ENCODE measurements around the gene OLA1. TPM values are rescaled to one million over a fixed set of nuclear protein-coding genes. Genes with fewer than 3 reads are reported as not detected.

Gene OLA1
- total and polyA plus RNA-seq, 9 of the 15 experiments (the other 6 are each of a cell fraction or from before 2014, with no cell fraction given) = 208 to 353 (median 225) TPM

DNA sequence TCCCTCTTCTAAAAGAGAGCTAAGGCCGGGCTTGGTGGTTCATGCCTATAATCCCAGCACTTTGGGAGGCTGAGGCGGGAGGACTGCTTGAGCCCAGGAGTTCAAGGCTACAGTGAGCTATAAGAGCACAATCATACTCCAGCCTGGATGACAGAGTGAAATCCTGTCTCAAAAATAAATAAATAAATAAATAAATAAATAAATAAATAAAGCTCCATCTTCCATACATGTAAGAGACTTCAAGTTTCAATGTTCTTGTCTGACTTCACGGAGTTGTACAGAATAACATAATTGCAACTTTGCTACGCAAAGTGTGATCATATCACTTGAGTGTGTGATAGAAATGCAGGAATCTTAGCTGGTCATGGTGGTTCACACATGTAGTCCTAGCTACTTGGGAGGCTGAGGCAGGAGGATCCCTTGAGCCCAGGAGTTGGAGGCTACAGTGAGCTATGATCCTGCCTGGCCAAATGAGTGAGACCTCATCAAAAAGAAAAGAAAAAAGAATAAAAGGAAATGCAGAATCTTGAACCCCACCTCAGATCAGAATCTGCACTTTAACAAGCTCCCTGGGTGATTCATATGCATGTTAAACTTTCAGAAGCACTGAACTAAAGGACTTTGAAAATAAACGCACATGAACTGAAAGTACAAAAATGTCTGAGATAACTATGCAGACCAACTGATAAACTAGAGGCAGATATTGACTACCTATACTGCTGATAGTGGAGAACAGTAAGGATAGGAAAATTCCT, 159.4 kb downstream of the OLA1 start:
- no peak overlapping the region for H3K27ac ChIP-seq (ENCODE audit: extremely low read depth, low read depth, low read length)
- H3K4me1 ChIP-seq (replicated peaks in 1 of 2; ENCODE audit: control insufficient read depth in 2 of 2, insufficient read depth in 2 of 2, low read length in 2 of 2) = no peaks in the 10 kb centered on the region
- in situ Hi-C loops (cut with MboI) (no loop called here), intact Hi-C loops (cut with micrococcal nuclease) (no loop called here)
- H3K27me3 ChIP-seq (ENCODE audit: control insufficient read depth in 2 of 2, insufficient read depth in 2 of 2, low read length in 2 of 2) = no peaks in the 10 kb centered on the region
- peaks cover 8% of the 10 kb centered on the region; the same call in 2 of the 3 replicates for H3K36me3 ChIP-seq (ENCODE audit: control insufficient read depth, insufficient read depth, low read length)
- H3K4me3 ChIP-seq = no peak overlapping the region
- H2AFZ ChIP-seq (ENCODE audit: low read depth, low read length) = no peak overlapping the region
- BruUV-seq (replicated peaks) = no TSS peak
- FAIRE-seq (no peak), ATAC-seq (no peak), DNase-seq (ENCODE audit: extremely low read depth in 1 of 4, low spot score in 3 of 4) (no peak)
- H4K20me1 ChIP-seq (replicated peaks; ENCODE audit: control insufficient read depth, insufficient read depth, low read length) = no peaks in the 10 kb centered on the region
- CTCF ChIA-PET (ENCODE audit: low intra/inter-chr PET ratio) = no interaction called here
- no peaks in the 10 kb centered on the region for H3K79me2 ChIP-seq (ENCODE audit: control insufficient read depth, insufficient read depth, low read length)
- no peak overlapping the region for H3K4me2 ChIP-seq (ENCODE audit: insufficient read depth, low read length)
- POLR2A ChIA-PET = interaction anchor here (1.4 kb wide), 1 partner anchor 16 kb away, joined by 3 read pairs; no protein-coding TSS in a partner anchor
- no peaks in the 10 kb centered on the region for H3K9me1 ChIP-seq (ENCODE audit: control insufficient read depth, insufficient read depth, low read length)
- no peak overlapping the region for H3K9ac ChIP-seq (ENCODE audit: insufficient read depth in 1 of 2, low read depth in 2 of 2, low read length in 2 of 2)
- 86% methylated on average over 5 of the region's 5 CpGs for WGBS (ENCODE audit: insufficient coverage, low coverage, missing lambda C conversion rate)
- no peaks in the 10 kb centered on the region for H3K9me3 ChIP-seq (replicated peaks; ENCODE audit: control insufficient read depth, insufficient read depth, low read depth, low read length)
- TF ChIP-seq CBFB (CRISPR knock-in tag; IDR thresholded peaks at IDR 0.05) (no peak), ZC3H11A (IDR thresholded peaks at IDR 0.05; ENCODE audit: low read depth, low read length) (peak; percentile 57; the same call in 1 of the 2 replicates), MEF2D (tag; conservative IDR thresholded peaks at IDR 0.05; ENCODE audit: low read depth) (no peak)

DNA sequence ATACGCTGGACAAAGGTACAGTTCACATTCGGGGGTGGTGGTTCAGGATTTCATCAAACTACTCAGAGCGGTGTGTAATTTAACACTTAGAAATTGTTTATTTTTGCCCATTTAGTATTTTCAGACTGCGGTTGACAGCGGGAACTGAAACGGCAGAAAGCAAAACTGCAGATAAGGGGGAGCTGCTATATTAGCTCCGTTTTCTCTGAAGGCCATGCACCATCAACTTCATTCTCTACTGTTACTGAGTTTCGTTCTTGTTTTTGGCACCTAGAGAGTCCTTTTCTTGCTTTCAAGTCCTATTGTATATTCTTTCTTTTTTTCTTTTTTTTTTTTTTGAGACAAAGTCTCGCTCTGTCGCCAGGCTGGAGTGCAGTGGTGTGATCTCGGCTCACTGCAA, 161.6 kb downstream of the OLA1 start:
- no peaks in the 10 kb centered on the region for H4K20me1 ChIP-seq (replicated peaks; ENCODE audit: control insufficient read depth, insufficient read depth, low read length)
- no peak overlapping the region for H3K4me2 ChIP-seq (ENCODE audit: insufficient read depth, low read length)
- FAIRE-seq (no peak), DNase-seq (ENCODE audit: extremely low read depth in 1 of 4, low spot score in 3 of 4) (no peak), ATAC-seq (no peak)
- no peaks in the 10 kb centered on the region for H3K4me1 ChIP-seq (replicated peaks in 1 of 2; ENCODE audit: control insufficient read depth in 2 of 2, insufficient read depth in 2 of 2, low read length in 2 of 2)
- ChIA-PET POLR2A (interaction anchor here (0.6 kb wide), 1 partner anchor 461 kb away, joined by 3 read pairs; no protein-coding TSS in a partner anchor), CTCF (ENCODE audit: low intra/inter-chr PET ratio) (no interaction called here)
- in situ Hi-C loops (cut with MboI) (no loop called here), intact Hi-C loops (cut with micrococcal nuclease) (no loop called here)
- H2AFZ ChIP-seq (ENCODE audit: low read depth, low read length) = no peak overlapping the region
- no peak overlapping the region for H3K9ac ChIP-seq (ENCODE audit: insufficient read depth in 1 of 2, low read depth in 2 of 2, low read length in 2 of 2)
- no peak overlapping the region for H3K4me3 ChIP-seq
- 88% methylated on average over 8 of the region's 11 CpGs for WGBS (ENCODE audit: insufficient coverage, low coverage, missing lambda C conversion rate)
- no peaks in the 10 kb centered on the region for H3K9me1 ChIP-seq (ENCODE audit: control insufficient read depth, insufficient read depth, low read length)
- H3K79me2 ChIP-seq (ENCODE audit: control insufficient read depth, insufficient read depth, low read length) = no peaks in the 10 kb centered on the region
- H3K27me3 ChIP-seq (ENCODE audit: control insufficient read depth in 2 of 2, insufficient read depth in 2 of 2, low read length in 2 of 2) = no peaks in the 10 kb centered on the region
- H3K27ac ChIP-seq (ENCODE audit: extremely low read depth, low read depth, low read length) = no peak overlapping the region
- peaks cover 11% of the 10 kb centered on the region; the same call in 2 of the 3 replicates for H3K36me3 ChIP-seq (ENCODE audit: control insufficient read depth, insufficient read depth, low read length)
- H3K9me3 ChIP-seq (replicated peaks; ENCODE audit: control insufficient read depth, insufficient read depth, low read depth, low read length) = no peaks in the 10 kb centered on the region
- no TSS peak for BruUV-seq (replicated peaks)
- TF ChIP-seq, protein P1, sequence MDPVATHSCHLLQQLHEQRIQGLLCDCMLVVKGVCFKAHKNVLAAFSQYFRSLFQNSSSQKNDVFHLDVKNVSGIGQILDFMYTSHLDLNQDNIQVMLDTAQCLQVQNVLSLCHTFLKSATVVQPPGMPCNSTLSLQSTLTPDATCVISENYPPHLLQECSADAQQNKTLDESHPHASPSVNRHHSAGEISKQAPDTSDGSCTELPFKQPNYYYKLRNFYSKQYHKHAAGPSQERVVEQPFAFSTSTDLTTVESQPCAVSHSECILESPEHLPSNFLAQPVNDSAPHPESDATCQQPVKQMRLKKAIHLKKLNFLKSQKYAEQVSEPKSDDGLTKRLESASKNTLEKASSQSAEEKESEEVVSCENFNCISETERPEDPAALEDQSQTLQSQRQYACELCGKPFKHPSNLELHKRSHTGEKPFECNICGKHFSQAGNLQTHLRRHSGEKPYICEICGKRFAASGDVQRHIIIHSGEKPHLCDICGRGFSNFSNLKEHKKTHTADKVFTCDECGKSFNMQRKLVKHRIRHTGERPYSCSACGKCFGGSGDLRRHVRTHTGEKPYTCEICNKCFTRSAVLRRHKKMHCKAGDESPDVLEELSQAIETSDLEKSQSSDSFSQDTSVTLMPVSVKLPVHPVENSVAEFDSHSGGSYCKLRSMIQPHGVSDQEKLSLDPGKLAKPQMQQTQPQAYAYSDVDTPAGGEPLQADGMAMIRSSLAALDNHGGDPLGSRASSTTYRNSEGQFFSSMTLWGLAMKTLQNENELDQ (CRISPR knock-in tag; IDR thresholded peaks at IDR 0.05; ENCODE audit: borderline replicate concordance) = no peak
- TF ChIP-seq IFI16 (CRISPR knock-in tag; IDR thresholded peaks at IDR 0.05) = no peak
- TF ChIP-seq, protein P2, sequence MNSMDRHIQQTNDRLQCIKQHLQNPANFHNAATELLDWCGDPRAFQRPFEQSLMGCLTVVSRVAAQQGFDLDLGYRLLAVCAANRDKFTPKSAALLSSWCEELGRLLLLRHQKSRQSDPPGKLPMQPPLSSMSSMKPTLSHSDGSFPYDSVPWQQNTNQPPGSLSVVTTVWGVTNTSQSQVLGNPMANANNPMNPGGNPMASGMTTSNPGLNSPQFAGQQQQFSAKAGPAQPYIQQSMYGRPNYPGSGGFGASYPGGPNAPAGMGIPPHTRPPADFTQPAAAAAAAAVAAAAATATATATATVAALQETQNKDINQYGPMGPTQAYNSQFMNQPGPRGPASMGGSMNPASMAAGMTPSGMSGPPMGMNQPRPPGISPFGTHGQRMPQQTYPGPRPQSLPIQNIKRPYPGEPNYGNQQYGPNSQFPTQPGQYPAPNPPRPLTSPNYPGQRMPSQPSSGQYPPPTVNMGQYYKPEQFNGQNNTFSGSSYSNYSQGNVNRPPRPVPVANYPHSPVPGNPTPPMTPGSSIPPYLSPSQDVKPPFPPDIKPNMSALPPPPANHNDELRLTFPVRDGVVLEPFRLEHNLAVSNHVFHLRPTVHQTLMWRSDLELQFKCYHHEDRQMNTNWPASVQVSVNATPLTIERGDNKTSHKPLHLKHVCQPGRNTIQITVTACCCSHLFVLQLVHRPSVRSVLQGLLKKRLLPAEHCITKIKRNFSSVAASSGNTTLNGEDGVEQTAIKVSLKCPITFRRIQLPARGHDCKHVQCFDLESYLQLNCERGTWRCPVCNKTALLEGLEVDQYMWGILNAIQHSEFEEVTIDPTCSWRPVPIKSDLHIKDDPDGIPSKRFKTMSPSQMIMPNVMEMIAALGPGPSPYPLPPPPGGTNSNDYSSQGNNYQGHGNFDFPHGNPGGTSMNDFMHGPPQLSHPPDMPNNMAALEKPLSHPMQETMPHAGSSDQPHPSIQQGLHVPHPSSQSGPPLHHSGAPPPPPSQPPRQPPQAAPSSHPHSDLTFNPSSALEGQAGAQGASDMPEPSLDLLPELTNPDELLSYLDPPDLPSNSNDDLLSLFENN (IDR thresholded peaks at IDR 0.05; ENCODE audit: low read depth in 2 of 2, low read length in 2 of 2) = no peak
- no peak for TF ChIP-seq SNIP1 (IDR thresholded peaks at IDR 0.05; ENCODE audit: low read depth)
- TF ChIP-seq ZBTB8A (IDR thresholded peaks at IDR 0.05; ENCODE audit: partially characterized antibody) = no peak
- no peak for TF ChIP-seq NR2C1 (IDR thresholded peaks at IDR 0.05)
- no peak for TF ChIP-seq NR2C1 (tag; IDR thresholded peaks at IDR 0.05)

Measured in K562 (cell line).